ENCODE data around the gene FADS3. TPM values are rescaled to one million over a fixed set of nuclear protein-coding genes. Genes with fewer than 3 reads are reported as not detected.

Gene FADS3
- total and polyA plus RNA-seq, 2 experiments from 2014 or later: 44.4 to 73.5 TPM

DNA sequence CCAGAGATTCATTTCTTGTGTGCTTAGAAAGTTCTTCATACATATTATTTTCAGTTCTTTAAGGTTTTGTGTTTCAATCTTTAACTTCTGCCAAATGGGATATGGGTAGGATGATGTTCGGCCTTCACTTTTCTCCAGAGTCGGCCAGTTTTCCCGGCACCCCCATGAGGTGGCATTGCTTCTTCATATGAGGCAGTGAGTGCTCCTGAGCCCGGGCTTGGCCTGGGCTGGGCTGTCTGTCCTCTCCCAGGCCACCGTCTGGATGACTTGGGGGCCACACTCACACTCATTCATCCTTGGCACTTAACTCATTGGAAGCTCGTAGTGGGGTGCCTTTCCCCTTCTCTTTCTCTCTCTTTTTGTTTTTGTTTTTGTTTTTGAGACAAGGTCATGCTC, 39.4 kb downstream of the FADS3 start (continued):
- TF ChIP-seq, protein P1, sequence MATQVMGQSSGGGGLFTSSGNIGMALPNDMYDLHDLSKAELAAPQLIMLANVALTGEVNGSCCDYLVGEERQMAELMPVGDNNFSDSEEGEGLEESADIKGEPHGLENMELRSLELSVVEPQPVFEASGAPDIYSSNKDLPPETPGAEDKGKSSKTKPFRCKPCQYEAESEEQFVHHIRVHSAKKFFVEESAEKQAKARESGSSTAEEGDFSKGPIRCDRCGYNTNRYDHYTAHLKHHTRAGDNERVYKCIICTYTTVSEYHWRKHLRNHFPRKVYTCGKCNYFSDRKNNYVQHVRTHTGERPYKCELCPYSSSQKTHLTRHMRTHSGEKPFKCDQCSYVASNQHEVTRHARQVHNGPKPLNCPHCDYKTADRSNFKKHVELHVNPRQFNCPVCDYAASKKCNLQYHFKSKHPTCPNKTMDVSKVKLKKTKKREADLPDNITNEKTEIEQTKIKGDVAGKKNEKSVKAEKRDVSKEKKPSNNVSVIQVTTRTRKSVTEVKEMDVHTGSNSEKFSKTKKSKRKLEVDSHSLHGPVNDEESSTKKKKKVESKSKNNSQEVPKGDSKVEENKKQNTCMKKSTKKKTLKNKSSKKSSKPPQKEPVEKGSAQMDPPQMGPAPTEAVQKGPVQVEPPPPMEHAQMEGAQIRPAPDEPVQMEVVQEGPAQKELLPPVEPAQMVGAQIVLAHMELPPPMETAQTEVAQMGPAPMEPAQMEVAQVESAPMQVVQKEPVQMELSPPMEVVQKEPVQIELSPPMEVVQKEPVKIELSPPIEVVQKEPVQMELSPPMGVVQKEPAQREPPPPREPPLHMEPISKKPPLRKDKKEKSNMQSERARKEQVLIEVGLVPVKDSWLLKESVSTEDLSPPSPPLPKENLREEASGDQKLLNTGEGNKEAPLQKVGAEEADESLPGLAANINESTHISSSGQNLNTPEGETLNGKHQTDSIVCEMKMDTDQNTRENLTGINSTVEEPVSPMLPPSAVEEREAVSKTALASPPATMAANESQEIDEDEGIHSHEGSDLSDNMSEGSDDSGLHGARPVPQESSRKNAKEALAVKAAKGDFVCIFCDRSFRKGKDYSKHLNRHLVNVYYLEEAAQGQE (IDR thresholded peaks at IDR 0.05; ENCODE audit: unreplicated experiment): no peak
- TF ChIP-seq, protein P2, sequence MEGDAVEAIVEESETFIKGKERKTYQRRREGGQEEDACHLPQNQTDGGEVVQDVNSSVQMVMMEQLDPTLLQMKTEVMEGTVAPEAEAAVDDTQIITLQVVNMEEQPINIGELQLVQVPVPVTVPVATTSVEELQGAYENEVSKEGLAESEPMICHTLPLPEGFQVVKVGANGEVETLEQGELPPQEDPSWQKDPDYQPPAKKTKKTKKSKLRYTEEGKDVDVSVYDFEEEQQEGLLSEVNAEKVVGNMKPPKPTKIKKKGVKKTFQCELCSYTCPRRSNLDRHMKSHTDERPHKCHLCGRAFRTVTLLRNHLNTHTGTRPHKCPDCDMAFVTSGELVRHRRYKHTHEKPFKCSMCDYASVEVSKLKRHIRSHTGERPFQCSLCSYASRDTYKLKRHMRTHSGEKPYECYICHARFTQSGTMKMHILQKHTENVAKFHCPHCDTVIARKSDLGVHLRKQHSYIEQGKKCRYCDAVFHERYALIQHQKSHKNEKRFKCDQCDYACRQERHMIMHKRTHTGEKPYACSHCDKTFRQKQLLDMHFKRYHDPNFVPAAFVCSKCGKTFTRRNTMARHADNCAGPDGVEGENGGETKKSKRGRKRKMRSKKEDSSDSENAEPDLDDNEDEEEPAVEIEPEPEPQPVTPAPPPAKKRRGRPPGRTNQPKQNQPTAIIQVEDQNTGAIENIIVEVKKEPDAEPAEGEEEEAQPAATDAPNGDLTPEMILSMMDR (conservative IDR thresholded peaks at IDR 0.05; ENCODE audit: low read depth in 2 of 2): no peak
- TF ChIP-seq ZNF114 (CRISPR knock-in tag; IDR thresholded peaks at IDR 0.05): no peak

DNA sequence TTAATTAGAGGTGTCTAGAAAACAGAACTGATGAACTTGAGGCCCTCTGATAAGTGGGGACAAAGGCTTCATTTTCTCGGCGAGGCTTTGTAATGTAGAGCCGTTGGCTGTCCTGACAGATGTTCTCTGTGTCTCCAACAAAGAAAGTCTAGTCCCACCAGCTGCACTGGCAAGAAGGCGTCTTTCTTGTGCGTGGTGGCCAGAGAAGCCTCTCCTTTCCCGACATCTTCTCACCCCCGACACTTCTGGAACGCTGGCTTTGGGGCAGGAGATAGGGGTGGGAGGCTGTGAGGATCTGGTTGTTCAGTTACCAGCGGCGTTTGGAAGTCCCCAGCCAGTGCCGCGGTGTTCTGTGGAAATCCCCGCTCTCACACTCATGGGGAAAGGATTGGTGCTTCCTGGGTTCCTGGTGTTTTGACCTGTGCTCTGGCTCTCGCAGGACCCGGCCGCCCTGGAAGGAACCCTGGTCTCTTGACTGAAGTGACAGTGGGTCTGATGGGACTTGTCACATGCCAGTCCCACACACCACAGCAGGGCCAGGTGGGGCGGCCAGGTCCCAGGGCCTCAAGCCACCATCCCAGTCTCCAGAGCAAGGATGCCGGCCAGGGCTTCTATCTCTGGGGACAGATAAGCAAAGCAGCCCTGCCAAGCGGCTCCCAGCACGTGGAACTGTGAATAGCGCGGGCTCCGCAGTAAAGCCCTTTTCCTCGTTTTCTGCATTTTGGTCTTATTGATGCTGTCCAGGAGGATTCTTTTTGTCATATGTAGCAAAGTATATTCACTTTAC, 40.0 kb downstream of the FADS3 start:
- Histone ChIP-seq H3K36me3 (ENCODE audit: insufficient read depth) (peaks cover 59% of the 10 kb centered on the region), H3K27ac (ENCODE audit: low read depth) (peak overlapping the region; percentile 69; the same call in 1 of the 2 replicates), H3K4me1 (ENCODE audit: insufficient read depth) (no peaks in the 10 kb centered on the region), H2AFZ (no peak overlapping the region), H3K9me2 (ENCODE audit: insufficient read depth) (no peaks in the 10 kb centered on the region), H3K27me3 (ENCODE audit: insufficient read depth) (no peaks in the 10 kb centered on the region), H3F3A (replicated peaks; ENCODE audit: low read depth) (peaks cover 20% of the 10 kb centered on the region; the same call in 1 of the 2 replicates), H3K4me2 (no peak overlapping the region), H3K79me2 (replicated peaks; ENCODE audit: insufficient read depth) (peaks cover 12% of the 10 kb centered on the region), H4K20me1 (replicated peaks; ENCODE audit: insufficient read depth) (peaks cover 15% of the 10 kb centered on the region), H3K4me3 (no peak overlapping the region)
- Mint-ChIP-seq H3K27ac (no peak overlapping the region), H3K9me3 (no peaks in the 10 kb centered on the region), H3K27me3 (ENCODE audit: insufficient read depth, low read depth, poor library complexity) (peaks cover 8% of the 10 kb centered on the region), H3K4me1 (no peaks in the 10 kb centered on the region), H3K36me3 (ENCODE audit: low read depth) (peaks cover 87% of the 10 kb centered on the region), H3K4me3 (no peak overlapping the region)
- ATAC-seq: no peak
- DNase-seq (ENCODE audit: low spot score): no peak
- TF ChIP-seq STAT1 (IDR thresholded peaks at IDR 0.05; ENCODE audit: unreplicated experiment): no peak
- TF ChIP-seq, protein P2 (conservative IDR thresholded peaks at IDR 0.05; ENCODE audit: low read depth in 2 of 2): no peak
- TF ChIP-seq NANOG (IDR thresholded peaks at IDR 0.05; ENCODE audit: borderline replicate concordance): no peak
- no peak for TF ChIP-seq ZNF114 (CRISPR knock-in tag; IDR thresholded peaks at IDR 0.05)
- TF ChIP-seq, protein P1 (IDR thresholded peaks at IDR 0.05; ENCODE audit: unreplicated experiment): no peak
- TF ChIP-seq POLR2AphosphoS5 (IDR thresholded peaks at IDR 0.05; ENCODE audit: low read depth): no peak
- TF ChIP-seq EZH2phosphoT487 (IDR thresholded peaks at IDR 0.05; ENCODE audit: unreplicated experiment): no peak
